ENCODE measurements around the gene CRYBG1. TPM values are rescaled to one million over a fixed set of nuclear protein-coding genes. Genes with fewer than 3 reads are reported as not detected.

Gene CRYBG1
- total and polyA plus RNA-seq, 8 donors: 2.3 to 9.2 (median 4.3) TPM

DNA sequence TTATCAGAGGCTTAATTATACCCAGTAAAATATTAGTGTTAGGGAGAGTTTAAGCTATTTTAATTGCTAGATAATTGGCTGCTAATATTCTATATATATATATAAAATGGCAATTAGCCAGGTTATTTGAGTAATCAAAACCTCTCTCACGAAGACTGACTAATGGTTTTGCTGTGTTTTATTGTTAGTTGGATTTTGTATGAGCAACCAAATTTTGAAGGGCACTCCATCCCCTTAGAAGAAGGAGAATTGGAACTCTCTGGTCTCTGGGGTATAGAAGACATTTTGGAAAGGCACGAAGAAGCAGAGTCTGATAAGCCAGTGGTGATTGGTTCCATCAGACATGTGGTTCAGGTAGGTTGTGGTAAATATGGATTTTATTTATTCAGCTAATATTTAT lies 166.6 kb downstream of the CRYBG1 start:
- intact Hi-C loops (cut with DNase I): no loop called here
- DNase-seq (no peak), ATAC-seq (no peak), FAIRE-seq (no peak)
- no peaks in the 10 kb centered on the region for H3K9me3 ChIP-seq
- H3K27ac ChIP-seq: no peak overlapping the region
- WGBS, 2 donors: 89 to 96% methylated on average over 2 of the region's 2 CpGs
- no peak overlapping the region for H3K4me3 ChIP-seq
- H3K27me3 ChIP-seq: no peaks in the 10 kb centered on the region
- peaks cover 0 to 3% (median 3%) of the 10 kb centered on the region in 3 donors for H3K4me1 ChIP-seq
- TF ChIP-seq, protein P1, sequence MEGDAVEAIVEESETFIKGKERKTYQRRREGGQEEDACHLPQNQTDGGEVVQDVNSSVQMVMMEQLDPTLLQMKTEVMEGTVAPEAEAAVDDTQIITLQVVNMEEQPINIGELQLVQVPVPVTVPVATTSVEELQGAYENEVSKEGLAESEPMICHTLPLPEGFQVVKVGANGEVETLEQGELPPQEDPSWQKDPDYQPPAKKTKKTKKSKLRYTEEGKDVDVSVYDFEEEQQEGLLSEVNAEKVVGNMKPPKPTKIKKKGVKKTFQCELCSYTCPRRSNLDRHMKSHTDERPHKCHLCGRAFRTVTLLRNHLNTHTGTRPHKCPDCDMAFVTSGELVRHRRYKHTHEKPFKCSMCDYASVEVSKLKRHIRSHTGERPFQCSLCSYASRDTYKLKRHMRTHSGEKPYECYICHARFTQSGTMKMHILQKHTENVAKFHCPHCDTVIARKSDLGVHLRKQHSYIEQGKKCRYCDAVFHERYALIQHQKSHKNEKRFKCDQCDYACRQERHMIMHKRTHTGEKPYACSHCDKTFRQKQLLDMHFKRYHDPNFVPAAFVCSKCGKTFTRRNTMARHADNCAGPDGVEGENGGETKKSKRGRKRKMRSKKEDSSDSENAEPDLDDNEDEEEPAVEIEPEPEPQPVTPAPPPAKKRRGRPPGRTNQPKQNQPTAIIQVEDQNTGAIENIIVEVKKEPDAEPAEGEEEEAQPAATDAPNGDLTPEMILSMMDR (IDR thresholded peaks at IDR 0.05): no peak
- H3K36me3 ChIP-seq: no peaks in the 10 kb centered on the region

DNA sequence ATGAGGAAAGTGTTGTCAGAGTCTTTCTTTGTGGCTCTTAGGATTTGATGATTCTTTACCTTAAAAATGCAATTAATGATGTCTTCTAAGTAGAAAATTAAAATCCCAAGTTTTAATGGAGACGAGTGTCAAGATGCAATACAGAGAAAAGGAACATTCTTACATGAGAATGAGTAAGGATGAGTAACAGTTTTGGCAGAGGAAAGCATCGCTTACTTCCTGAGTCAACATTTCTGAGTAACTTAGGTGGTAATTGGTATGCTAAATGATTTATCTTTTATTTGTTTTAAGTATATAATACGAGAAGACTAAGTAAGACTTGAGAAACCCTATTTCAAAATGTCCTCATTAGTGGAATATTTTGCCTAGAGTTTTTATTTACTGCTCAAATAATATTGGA lies 167.5 kb downstream of the CRYBG1 start:
- 63 to 83% methylated on average over 3 of the region's 3 CpGs for WGBS, 2 donors
- intact Hi-C loops (cut with DNase I): no loop called here
- peaks cover 0 to 3% (median 3%) of the 10 kb centered on the region in 3 donors for H3K4me1 ChIP-seq
- H3K4me3 ChIP-seq: no peak overlapping the region
- no peaks in the 10 kb centered on the region for H3K36me3 ChIP-seq
- no peaks in the 10 kb centered on the region for H3K27me3 ChIP-seq
- H3K9me3 ChIP-seq: no peaks in the 10 kb centered on the region
- DNase-seq: no peak
- ATAC-seq: no peak
- no peak for FAIRE-seq
- TF ChIP-seq, protein P1 (IDR thresholded peaks at IDR 0.05): no peak
- no peak overlapping the region for H3K27ac ChIP-seq

DNA sequence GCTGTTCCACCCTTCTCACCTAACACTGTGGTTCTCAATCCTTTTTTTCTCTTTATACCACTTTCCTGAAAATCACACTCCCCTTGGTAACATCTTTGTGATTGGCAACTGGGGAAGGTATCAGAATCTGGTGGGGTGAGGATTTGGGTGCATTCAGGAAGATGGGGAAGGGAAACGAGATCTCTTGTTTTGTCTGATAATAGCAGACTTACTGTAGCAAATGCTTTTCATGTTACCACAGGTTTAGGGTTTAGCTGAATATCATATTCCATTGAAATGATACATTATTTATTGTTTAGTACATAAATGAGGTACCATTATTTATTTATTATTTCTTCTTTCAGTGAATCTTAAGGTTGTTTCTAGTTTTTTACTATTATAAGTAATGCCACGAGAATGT lies 168.0 kb downstream of the CRYBG1 start:
- FAIRE-seq: no peak
- peaks cover 0 to 3% (median 3%) of the 10 kb centered on the region in 3 donors for H3K4me1 ChIP-seq
- intact Hi-C loops (cut with DNase I): no loop called here
- ATAC-seq: no peak
- TF ChIP-seq, protein P1 (IDR thresholded peaks at IDR 0.05): no peak
- no peaks in the 10 kb centered on the region for H3K27me3 ChIP-seq
- 75 to 93% methylated on average over 2 of the region's 2 CpGs for WGBS, 2 donors
- no peak overlapping the region for H3K4me3 ChIP-seq
- H3K27ac ChIP-seq: no peak overlapping the region
- no peaks in the 10 kb centered on the region for H3K36me3 ChIP-seq
- DNase-seq: no peak
- no peaks in the 10 kb centered on the region for H3K9me3 ChIP-seq

DNA sequence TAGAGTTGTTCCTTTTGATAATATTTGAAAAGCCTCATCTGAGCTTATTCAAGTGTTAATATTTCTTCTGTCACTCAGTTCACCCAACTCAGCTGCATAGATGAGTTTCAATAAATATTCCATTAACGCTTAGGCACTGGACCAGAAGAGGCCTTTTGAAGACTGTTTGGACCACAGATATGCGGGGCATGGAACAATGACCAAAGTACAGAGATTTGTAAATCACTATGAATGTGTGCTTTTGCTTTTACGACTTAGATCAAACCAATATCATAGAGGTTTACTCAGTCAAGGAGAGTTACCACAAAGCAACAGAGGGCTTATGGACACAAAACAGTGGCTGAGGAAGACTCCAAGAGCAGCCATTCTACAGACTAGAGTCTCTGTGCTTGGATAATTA lies 168.9 kb downstream of the CRYBG1 start:
- intact Hi-C loops (cut with DNase I): no loop called here
- DNase-seq (no peak), ATAC-seq (no peak), FAIRE-seq (no peak)
- Histone ChIP-seq H3K4me1 (peaks cover 0 to 3% (median 3%) of the 10 kb centered on the region in 3 donors), H3K36me3 (no peaks in the 10 kb centered on the region), H3K27me3 (no peaks in the 10 kb centered on the region), H3K4me3 (no peak overlapping the region), H3K27ac (no peak overlapping the region), H3K9me3 (no peaks in the 10 kb centered on the region)
- 79 to 88% methylated on average over 3 of the region's 3 CpGs for WGBS, 2 donors
- TF ChIP-seq, protein P1 (IDR thresholded peaks at IDR 0.05): no peak

DNA sequence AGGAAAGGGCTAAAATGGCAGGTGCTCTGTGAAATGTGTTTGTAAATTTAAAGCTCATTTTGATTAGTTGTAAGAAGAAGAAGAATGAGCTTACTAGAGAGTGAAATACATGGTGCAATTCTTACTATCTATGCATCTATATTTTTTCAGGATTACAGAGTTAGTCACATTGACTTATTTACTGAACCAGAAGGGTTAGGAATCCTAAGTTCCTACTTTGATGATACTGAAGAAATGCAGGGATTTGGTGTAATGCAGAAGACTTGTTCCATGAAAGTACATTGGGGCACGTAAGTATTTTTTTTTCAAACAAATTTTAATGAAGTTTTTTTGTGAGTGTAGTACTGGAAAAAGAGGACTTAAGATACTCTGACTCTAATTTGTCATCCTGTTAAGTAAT lies 169.5 kb downstream of the CRYBG1 start:
- WGBS, 2 donors: 92 to 100% methylated on average over 1 of the region's 1 CpG

More for the DNA sequence above, 169.5 kb downstream of the CRYBG1 start:
- ATAC-seq (no peak), DNase-seq (no peak), FAIRE-seq (no peak)
- H3K4me3 ChIP-seq: no peak overlapping the region
- H3K36me3 ChIP-seq: no peaks in the 10 kb centered on the region
- no peaks in the 10 kb centered on the region for H3K27me3 ChIP-seq
- intact Hi-C loops (cut with DNase I): no loop called here
- TF ChIP-seq, protein P1 (IDR thresholded peaks at IDR 0.05): no peak
- no peak overlapping the region for H3K27ac ChIP-seq
- peaks cover 0 to 3% (median 3%) of the 10 kb centered on the region in 3 donors for H3K4me1 ChIP-seq
- no peaks in the 10 kb centered on the region for H3K9me3 ChIP-seq

Measured in pancreas (tissue), 10 donors.